Activated CD8-positive, alpha-beta memory T cell treated with anti-CD3 and anti-CD28 coated beads for 48 hours (primary cell): ENCODE results near the gene TTLL11.

Experiments used
- DNase-seq, 3 experiments: peaks; one replicate each; pipeline ENCODE4 v3.0.0-alpha.2; 2020; ENCODE audit warnings: low read depth in 2 of 3, low spot score in 2 of 3

The TTLL11 gene

GRCh38 chr9:122053064-122053463 is 40.0 kb downstream of the TTLL11 start:
- DNase-seq: no peak

DNA sequence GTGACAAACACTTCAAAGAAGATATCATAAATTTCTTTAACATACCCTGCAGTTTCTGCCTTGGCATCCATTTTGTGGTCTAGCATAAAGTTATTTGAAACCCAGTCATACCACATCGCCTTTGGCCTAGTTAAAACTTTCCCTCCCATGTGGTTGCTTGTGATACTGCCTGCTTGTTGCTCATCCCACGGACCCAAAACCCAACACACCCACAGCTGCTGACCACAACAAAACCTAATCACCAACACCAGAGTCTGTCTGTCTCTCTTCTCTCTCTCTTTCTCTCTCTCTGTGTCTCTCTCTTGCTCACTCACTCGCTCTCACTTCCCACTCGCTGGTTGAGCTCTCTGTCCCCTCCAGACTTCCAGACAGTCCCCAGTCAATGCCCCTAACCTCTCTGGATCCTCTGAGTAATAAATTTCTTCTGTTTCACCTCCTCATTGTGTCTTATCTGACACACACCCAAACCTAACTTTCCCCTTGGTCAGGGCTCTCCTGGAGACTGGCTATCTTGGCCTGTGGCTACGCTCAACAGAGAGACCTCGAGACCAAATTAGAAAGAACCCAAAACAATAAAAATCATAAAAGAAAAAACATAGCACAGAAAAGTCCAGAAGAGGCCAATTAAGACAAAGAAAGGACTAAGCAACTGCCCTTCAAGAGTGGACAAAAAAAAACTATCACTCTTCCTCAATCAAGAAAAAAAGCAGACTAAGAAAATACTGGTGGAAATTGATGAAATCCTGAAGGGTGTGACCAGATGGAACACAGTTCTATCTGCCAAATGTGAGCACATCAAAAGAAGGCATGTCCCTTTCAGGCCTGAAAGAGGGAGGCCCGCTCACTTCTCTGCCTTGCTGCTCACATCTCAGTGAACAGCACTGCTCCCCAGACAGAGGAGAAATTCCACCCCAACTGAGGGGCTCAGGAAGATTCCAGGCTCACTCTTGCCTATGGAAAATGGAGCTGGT is 41.5 kb downstream of the TTLL11 start:
- peak; percentile 36 to 57 (median 47) for DNase-seq

DNA sequence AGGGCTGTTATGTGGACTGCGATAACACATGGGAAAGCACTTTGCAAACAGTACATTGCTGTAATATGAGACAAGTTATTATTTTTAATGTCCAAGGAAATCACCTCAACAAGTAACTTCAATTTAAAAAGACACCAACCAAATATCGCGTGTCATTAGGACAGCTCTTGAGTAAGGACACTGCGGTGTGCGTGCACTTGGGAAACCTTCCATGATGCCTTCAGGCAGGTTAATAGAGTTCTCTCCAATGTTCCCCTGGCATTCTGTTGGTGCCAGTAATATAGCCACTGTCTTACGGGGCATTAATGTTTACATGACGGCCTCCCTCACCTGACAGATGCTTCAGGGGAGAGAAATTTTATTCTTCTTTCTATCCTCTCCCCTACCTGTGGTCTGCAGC is 42.9 kb downstream of the TTLL11 start:
- DNase-seq: no peak

GRCh38 chr9:122042056-122042455 is 51.1 kb downstream of the TTLL11 start:
- no peak for DNase-seq

GRCh38 chr9:122040561-122041242 is 52.4 kb downstream of the TTLL11 start:
- DNase-seq: no peak

DNA sequence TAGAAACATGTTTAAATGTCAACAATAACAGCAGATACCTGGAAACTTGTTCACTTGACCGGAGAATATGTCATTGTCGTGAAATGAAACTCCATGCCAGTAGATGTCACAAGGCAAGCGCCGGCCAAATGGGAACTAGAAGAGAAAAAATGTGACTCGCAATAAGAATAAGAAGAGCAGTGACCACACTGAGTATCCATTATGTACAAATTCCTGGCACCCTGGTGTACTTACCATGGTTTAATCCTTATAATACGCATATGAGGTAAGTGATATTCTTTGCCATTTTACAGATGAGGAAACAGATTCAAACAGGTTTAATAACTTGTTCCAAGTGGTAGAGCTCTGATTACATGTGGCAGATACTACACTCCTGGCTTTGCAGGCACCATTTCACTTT is 53.9 kb downstream of the TTLL11 start:
- DNase-seq: no peak

DNA sequence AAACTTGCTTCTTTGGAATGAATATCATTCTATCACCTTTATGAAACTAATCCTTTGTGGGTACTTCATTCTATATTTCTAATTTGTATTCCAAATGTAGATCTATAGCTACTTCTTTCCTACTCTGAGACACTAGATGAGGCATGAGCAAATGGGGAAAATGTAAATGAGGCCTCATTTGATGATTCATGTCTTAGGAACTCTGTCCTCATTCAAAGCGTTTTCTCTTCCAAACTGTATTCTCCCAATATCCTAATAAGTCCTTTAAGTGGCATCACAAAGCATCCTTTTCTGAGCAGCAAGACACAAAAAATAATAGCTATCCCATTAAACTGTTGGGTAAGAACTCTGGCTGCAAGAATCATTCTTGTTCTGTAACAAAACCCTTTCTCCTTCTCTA is 56.1 kb downstream of the TTLL11 start:
- DNase-seq: no peak

DNA sequence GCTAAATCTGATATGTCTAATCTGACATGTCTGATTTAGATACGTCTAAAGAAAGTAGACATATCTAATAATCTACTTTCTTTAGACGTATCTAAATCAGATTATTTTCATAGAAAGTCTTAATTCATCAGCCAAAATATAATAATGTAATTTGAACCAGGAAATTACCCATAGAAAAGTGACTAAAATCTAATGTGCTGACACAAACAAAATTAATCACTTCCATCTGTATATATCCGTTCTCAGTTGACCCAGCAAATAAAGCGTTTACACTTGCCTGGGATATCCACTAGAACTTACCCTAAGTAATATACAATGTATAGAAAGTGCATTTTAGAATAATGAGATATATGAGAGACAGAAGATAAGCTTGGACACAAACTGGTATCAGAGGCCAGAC is 56.7 kb downstream of the TTLL11 start:
- DNase-seq: no peak

- DNase-seq: no peak
Observed at GRCh38 chr9:122033775-122034373, 59.2 kb downstream of the TTLL11 start.

- DNase-seq: no peak
Observed at GRCh38 chr9:122032346-122032745, 60.8 kb downstream of the TTLL11 start.

DNA sequence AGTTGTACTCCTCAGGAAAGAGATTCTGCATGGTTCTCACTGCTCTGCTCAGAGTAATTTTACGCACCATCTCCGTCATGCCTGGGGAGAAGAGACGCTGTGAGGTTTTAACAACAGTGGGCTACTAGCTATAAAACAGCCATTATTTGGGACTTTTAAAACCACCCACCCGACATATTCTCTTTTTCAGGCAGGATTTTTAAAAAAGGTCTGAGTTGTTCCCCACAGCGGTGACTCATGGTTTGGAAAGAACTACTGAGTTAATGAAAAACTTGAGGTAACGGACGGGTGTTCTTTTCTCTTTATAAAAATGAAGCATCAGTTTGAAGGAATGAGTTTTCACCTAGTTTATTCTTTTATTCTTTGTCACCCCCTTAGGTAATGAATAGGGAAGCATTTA is 61.3 kb downstream of the TTLL11 start:
- DNase-seq: no peak

- DNase-seq: no peak
Observed at GRCh38 chr9:122031157-122031556, 62.0 kb downstream of the TTLL11 start.

DNA sequence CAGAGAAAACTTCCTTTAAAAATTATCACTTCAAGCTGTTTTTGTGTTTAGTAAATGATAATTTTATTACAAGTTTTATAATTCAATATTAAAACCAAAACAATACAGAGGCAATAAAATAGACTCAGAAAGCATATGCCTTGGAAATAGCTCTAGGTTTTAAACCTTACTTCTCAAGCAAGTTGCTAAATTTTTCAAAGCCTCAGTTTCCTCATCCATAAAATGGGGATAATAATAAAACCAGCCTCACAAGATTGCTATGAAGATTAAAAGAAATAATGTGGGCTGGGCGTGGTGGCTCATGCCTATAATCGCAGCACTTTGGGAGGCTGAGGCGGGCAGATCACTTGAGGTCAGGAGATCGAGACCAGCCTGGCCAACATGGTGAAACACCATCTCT is 62.8 kb downstream of the TTLL11 start:
- no peak for DNase-seq

GRCh38 chr9:122029898-122030297 is 63.2 kb downstream of the TTLL11 start:
- no peak for DNase-seq

DNA sequence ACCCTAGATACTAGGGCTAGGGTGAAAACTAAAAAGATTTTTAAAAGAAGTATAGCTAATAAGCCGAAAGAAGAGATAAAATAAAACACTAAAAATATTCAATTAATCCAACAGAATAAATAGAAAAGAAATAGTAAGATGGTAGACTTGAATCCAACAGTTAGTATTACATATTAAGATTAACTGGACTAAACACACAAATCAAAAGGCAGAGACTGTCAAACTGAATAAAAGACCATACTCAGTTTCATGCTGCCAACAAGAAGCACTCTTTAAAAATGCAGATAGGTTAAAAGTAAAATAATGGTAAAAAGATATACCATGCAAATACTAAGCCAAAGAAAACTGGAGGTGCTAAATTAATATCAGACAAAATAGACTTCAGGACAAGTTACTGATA is 65.0 kb downstream of the TTLL11 start:
- DNase-seq: no peak

- DNase-seq: no peak
Observed at GRCh38 chr9:122020398-122020797, 72.7 kb downstream of the TTLL11 start.

- DNase-seq: no peak
Observed at GRCh38 chr9:122016744-122017143, 76.4 kb downstream of the TTLL11 start.

GRCh38 chr9:122016309-122016708 is 76.8 kb downstream of the TTLL11 start:
- DNase-seq: no peak

DNA sequence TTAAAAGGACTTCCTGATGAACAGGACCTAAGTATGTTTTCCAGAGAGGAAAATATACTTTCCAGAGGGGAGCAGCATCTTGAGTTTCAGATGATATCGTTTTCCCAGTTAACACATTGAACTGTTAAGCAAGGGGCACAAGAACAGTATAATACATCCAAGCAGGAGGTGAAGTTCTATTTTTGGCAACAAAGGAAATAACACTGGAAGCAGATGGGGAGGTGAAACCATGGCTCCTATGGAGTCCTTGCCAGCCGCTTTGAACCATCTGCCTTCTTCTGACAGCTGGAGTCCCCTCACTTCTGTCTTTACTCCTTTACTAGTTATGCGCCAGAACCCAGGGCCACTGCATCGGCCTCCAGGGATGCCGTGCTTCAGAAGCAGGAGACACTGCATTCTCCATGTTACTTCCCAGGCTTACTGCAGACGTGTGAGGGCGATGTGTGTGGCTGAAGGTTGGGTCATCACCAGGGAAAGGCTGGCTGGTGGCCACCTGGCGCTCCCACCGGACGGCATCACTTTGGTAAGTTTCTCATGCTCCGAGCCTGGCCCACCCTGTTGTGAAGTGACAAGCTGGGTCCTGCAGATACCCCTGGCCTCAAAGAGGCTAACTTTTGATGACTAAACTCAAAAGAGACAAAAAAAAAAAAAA is 77.8 kb downstream of the TTLL11 start:
- no peak for DNase-seq

GRCh38 chr9:122011818-122012498 is 81.2 kb downstream of the TTLL11 start:
- no peak for DNase-seq

GRCh38 chr9:122008559-122008958 is 84.5 kb downstream of the TTLL11 start:
- DNase-seq: no peak
